T-helper 1 cell (primary cell): ENCODE measurements around the gene SOCS1.

Experiments used
- DNase-seq, 5 donors: peaks; one replicate each; pipeline ENCODE4 v3.0.0-alpha.2; 2012 to 2020

The SOCS1 gene

GRCh38 chr16:11259655-11260595, 3.9 kb upstream of the SOCS1 start:
- no peak for DNase-seq

GRCh38 chr16:11258553-11259492, 2.8 kb upstream of the SOCS1 start:
- peak in 1 of 5 donors; percentile 84 for DNase-seq

- peak in 4 of 5 donors; percentile 39 to 82 (median 44) for DNase-seq
These were observed 1.3 kb upstream of the SOCS1 start for GRCh38 chr16:11257131-11257938.

- peak in 2 of 5 donors; percentile 33 to 35 for DNase-seq
These were observed 692 bp upstream of the SOCS1 start for GRCh38 chr16:11256661-11257130.

GRCh38 chr16:11254913-11255736, 879 bp downstream of the SOCS1 start:
- peak; percentile 40 to 79 (median 63) for DNase-seq

GRCh38 chr16:11253995-11254912, 1.8 kb downstream of the SOCS1 start:
- DNase-seq: no peak

- peak in 4 of 5 donors; percentile 35 to 78 (median 42) for DNase-seq
These were observed 2.7 kb downstream of the SOCS1 start for GRCh38 chr16:11253009-11253994.

GRCh38 chr16:11252482-11252931, 3.5 kb downstream of the SOCS1 start:
- peak in 1 of 5 donors; percentile 44 for DNase-seq

GRCh38 chr16:11251525-11252481, 4.2 kb downstream of the SOCS1 start:
- DNase-seq: peak in 4 of 5 donors; percentile 53 to 92 (median 62)

- no peak for DNase-seq
These were observed 5.0 kb downstream of the SOCS1 start for GRCh38 chr16:11250786-11251524.

- DNase-seq: peak in 1 of 5 donors; percentile 40
These were observed 5.8 kb downstream of the SOCS1 start for GRCh38 chr16:11250091-11250785.

- DNase-seq: no peak
These were observed 6.6 kb downstream of the SOCS1 start for GRCh38 chr16:11249233-11250061.

GRCh38 chr16:11248133-11248532, 7.9 kb downstream of the SOCS1 start:
- DNase-seq: no peak

- DNase-seq: peak in 1 of 5 donors; percentile 67
These were observed 10.0 kb downstream of the SOCS1 start for GRCh38 chr16:11245988-11246387.

GRCh38 chr16:11245222-11245737, 10.7 kb downstream of the SOCS1 start:
- no peak for DNase-seq
